Activated naive CD8-positive, alpha-beta T cell (primary cell): ENCODE results near the gene PATJ.
"Not testable (repeated sequence)": the region's sequence is repeated elsewhere in the genome, so short reads cannot be mapped to it uniquely, and the experiment has no call there.

ENCODE experiments used
- H3K27ac Mint-ChIP-seq: one replicate; pipeline ENCODE4 v1.8.0; 2021; ENCODE audit warnings: mixed read lengths
- H3K27me3 Mint-ChIP-seq: one replicate; pipeline ENCODE4 v1.8.0; 2021; ENCODE audit warnings: mixed read lengths
- H3K36me3 Mint-ChIP-seq: one replicate; pipeline ENCODE4 v1.8.0; 2021; ENCODE audit warnings: mixed read lengths
- H3K4me1 Mint-ChIP-seq: one replicate; pipeline ENCODE4 v1.8.0; 2021; ENCODE audit warnings: low read depth, mixed read lengths
- H3K4me3 Mint-ChIP-seq: one replicate; pipeline ENCODE4 v1.8.0; 2021; ENCODE audit warnings: mild to moderate bottlenecking, mixed read lengths
- H3K9me3 Mint-ChIP-seq: one replicate; pipeline ENCODE4 v1.8.0; 2021; ENCODE audit warnings: low read depth, mixed read lengths

The PATJ gene

DNA sequence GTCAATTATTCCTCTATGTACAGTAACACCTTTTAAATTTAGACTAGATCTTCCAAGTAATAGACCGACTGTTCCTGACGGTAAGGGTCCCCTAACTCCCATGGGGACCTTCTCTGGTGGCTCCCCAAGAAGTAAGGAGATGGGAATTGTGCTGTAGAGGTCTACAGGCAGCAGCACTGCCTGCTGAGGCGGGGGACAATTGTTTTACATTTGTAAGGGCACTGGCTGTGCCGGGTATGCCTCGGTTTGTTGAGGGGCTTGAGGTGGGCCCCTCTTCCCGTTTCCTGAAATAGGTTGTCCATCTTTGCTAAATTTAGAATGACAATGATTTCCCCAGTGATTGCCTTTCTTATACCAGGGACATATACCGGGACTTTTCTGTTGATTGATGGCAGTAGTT, 439.3 kb downstream of the PATJ start:
- Mint-ChIP-seq H3K27me3 (peaks cover 1% of the 10 kb centered on the region), H3K27ac (no peak overlapping the region), H3K9me3 (no peaks in the 10 kb centered on the region), H3K4me3 (no peak overlapping the region), H3K36me3 (no peaks in the 10 kb centered on the region), H3K4me1 (no peaks in the 10 kb centered on the region)

DNA sequence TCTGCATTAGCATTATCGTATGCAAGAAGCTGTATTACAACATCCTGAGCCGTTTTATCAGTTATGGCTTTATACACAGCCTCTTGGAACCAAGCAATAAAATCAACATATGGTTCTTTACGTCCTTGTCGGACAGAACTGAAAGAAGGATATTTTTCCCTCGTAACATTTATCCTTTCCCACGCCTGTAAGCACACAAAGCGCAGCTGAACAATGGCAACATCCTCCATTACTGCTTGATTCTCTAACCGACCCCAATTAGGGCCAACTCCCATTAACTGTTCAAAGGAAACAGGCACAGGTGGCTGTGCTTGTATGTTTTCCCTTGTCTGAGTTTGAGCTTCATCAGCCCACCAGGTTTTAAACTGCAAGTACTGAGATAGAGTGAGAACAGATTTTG, 439.9 kb downstream of the PATJ start:
- H3K27ac Mint-ChIP-seq, H3K9me3 Mint-ChIP-seq, H3K4me3 Mint-ChIP-seq, H3K27me3 Mint-ChIP-seq, H3K36me3 Mint-ChIP-seq, H3K4me1 Mint-ChIP-seq: not testable (repeated sequence)

DNA sequence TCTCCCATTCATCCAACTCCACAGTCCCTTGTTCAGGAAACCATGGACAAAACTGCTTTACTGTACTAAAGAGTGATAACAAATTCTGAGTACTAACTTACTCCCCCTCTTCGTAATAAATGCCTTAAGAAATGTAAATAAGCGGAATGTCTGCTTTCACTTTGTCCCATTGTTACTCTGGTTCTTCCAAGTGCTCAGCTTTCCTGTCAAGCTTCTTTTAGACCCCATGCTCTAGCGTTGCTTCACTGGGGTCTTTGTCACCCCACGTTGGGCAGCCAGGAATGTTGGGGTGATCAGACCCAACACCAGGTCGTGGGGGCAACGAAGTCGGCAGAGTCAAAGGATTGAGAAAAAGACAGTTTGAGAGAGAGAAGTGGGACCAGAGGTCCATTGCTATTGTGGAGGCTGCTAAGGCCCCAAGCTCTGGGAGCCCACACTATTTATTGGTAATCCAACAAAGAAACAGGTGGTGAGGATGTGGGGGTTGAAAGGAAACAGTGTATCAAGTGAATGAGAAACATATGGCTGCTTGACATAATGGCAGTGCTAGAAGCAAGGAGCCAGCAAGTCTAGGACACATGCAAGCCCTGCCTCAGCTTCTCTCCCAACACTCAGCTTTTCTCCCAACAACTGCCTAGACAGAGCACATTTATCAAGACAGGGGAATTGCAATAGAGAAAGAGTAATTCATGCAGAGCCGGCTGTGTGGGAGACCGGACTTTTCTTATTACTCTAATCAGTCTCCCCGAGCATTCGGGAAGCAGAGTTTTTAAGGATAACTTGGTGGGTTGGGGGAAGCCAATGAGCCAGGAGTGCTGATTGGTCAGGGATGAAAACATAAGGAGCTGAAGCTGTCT, 441.1 kb downstream of the PATJ start:
- H3K27me3 Mint-ChIP-seq, H3K4me3 Mint-ChIP-seq, H3K4me1 Mint-ChIP-seq, H3K9me3 Mint-ChIP-seq, H3K36me3 Mint-ChIP-seq, H3K27ac Mint-ChIP-seq: not testable (repeated sequence)

DNA sequence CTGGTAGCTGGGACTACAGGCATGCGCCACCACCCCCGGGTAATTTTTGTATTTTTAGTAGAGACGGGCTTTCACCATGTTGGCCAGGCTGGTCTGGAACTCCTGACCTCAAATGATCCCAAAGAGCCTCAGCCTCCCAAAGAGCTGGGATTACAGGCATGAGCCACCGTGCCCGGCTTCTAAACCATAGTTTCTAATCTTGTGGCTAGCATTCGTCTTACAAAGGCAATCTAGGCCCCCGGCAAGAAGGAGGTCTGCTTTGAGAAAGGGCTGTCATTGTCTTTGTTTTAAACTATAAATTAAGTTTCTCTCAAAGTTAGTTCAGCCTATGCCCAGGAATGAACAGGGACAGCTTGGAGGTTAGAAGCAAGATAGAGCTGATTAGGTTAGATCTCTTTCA, 442.1 kb downstream of the PATJ start:
- Mint-ChIP-seq H3K36me3 (no peaks in the 10 kb centered on the region), H3K4me1 (no peaks in the 10 kb centered on the region), H3K4me3 (no peak overlapping the region), H3K27ac (no peak overlapping the region), H3K9me3 (no peaks in the 10 kb centered on the region), H3K27me3 (peaks cover 1% of the 10 kb centered on the region)

DNA sequence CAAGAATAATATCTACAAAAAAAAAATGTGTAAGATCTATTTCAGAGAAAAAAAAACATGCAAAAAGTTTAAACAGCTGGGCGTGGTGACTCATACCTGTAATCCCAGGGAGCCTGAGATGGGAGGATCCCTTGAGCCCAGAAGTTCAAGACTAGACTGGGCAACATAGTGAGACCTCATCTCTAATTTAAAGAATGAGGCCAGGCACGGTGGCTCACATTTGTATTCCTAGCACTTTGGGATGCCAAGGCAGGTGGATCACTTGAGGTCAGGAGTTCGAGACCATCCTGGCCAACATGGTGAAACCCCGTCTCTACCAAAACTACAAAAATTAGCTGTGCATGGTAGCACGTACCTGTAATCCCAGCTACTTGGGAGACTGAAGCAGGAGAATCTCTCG, 443.0 kb downstream of the PATJ start:
- not testable (repeated sequence) for H3K4me3 Mint-ChIP-seq, H3K9me3 Mint-ChIP-seq, H3K4me1 Mint-ChIP-seq, H3K36me3 Mint-ChIP-seq, H3K27ac Mint-ChIP-seq, H3K27me3 Mint-ChIP-seq

DNA sequence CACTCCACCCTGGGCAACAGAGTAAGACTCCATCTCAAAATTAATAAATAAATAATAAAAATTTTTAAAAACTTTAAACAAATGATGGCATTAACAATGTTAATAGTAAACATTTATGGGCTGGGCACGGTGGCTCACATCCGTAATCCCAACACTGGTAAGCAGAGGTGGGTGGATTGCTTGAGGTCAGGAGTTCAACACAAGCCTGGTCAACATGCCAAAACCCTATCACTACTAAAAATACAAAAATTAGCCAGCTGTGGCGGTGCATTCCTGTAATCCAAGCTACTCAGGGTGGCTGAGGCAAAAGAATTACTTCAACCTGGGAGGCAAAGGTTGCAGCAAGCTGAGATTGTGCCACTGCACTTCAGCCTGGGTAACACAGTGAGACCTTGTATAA, 443.4 kb downstream of the PATJ start:
- Mint-ChIP-seq H3K4me1 (no peaks in the 10 kb centered on the region), H3K9me3 (no peaks in the 10 kb centered on the region), H3K27ac (no peak overlapping the region), H3K4me3 (no peak overlapping the region), H3K27me3 (peaks cover 1% of the 10 kb centered on the region), H3K36me3 (no peaks in the 10 kb centered on the region)

DNA sequence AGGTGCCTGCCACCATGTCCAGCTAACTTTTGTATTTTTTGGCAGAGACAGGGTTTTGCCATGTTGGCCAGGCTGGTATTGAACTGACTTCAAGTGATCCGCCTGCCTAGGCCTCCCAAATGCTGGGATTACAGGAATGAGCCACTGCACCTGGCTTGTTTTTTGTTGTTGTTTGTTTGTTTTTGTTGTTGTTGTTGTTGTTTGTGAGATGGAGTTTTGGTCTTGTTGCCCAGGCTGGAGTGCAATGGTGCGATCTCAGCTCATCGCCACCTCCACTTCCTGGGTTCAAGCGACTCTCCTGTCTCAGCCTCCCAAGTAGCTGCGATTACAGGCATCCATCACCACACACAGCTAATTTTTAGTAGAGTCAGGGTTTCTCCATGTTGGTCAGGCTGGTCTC, 445.3 kb downstream of the PATJ start:
- Mint-ChIP-seq H3K4me1 (no peaks in the 10 kb centered on the region), H3K9me3 (no peaks in the 10 kb centered on the region), H3K27ac (no peak overlapping the region), H3K4me3 (no peak overlapping the region), H3K27me3 (peaks cover 1% of the 10 kb centered on the region), H3K36me3 (no peaks in the 10 kb centered on the region)

DNA sequence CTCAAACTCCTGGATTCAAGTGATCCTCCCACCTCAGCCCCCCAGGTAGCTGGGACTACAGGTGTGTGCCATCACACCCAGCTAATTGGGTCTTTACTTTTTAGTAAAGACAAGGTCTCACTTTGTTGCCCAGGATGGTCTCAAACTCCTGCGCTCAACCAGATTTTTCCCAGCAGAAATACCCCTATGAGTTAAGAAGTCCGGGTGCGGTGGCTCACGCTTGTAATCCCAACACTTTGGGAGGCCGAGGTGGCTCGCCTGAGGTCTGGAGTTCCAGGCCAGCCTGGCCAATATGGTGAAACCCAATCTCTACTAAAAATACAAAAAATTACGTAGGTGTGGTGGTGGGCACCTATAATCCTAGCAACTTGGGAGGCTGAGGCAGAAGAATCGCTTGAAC, 445.8 kb downstream of the PATJ start:
- Mint-ChIP-seq H3K9me3 (no peaks in the 10 kb centered on the region), H3K36me3 (no peaks in the 10 kb centered on the region), H3K27ac (no peak overlapping the region), H3K4me1 (no peaks in the 10 kb centered on the region), H3K27me3 (peaks cover 1% of the 10 kb centered on the region), H3K4me3 (no peak overlapping the region)

DNA sequence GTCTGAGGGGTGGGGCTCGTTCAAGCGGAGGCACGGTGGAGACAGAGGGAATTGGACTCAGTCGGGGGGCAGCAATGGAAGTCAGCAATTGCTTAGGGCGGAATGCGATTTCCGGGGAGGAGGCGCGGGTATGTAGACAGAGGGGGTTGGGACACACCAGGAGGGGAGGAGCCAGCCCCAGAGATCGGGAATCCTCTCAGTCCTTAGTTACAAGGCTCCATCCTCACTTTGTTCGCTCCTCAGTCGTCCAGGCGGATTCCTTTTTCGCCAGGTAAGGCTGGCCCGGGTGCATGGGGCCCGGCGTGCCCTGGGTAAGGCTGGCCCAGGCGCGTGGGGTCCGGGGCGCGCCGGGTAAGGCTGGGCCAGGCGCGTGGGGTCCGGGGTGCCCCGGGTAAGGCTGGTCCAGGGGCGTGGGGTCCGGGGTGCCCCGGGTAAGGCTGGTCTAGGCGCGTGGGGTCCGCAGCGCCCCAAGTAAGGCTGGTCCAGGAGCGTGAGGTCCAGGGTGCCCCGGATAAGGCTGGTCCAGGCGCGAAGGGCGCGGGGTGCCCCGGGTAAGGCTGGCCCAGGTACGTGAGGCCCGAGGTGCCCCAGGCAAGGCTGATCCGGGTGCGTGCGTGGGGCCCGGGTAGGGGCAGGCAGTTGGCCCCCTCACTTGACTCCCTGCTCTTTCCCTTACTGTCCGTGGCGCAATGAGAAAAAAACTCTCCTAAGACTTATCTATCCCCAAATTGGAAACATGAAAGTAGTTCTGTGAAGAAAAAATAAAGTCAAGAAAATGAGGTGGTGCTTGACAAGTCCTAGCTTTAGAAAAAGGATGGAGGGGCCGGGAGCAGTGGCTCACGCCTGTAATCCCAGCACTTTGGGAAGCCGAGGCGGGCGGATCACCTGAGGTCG, 452.6 kb downstream of the PATJ start, which contains the start of gene L1TD1:
Gene L1TD1, plus strand, starts transcription at position 199 of the 894 bp plus-strand sequence. CDS start 11,780 bp downstream, outside the sequence.
- H3K9me3 Mint-ChIP-seq, result no peaks in the 10 kb centered on the region
- H3K4me3 Mint-ChIP-seq, result peak within 1 kb of the TSS; percentile 21
- no peaks in the 10 kb centered on the region for H3K36me3 Mint-ChIP-seq
- peaks cover 19% of the 10 kb centered on the region for H3K27me3 Mint-ChIP-seq
- no peak within 1 kb of the TSS for H3K27ac Mint-ChIP-seq
- peaks cover 11% of the 10 kb centered on the region for H3K4me1 Mint-ChIP-seq

DNA sequence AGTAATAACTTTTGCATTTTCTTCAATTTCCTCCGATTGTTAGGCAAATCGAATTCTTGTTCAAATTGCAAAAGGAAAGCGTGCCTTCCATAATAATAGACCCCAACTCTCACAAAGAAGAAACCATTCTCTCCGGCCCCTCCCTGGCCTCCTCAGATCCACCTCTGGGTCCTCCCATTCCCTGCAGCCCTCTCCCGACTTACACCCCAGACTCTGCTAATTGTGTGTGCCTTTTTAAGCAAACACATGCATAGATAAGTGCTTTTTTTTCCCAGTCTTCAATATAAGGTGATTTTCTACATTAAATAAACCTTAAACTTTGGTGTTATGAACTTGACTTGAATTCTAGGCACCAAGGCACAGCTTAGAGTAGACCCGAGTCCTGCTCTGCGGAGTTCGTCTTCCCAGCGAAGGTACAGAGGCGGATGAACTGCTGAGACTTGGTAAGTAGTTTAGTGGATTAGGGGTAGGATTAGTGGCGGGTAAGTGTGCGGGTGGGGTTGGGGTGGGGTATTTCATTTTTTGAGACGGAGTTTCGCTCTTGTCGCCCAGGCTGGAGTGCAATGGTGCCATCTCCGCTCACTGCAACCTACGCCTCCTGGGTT, 453.9 kb downstream of the PATJ start:
- H3K9me3 Mint-ChIP-seq, result no peaks in the 10 kb centered on the region
- no peaks in the 10 kb centered on the region for H3K36me3 Mint-ChIP-seq
- no peak overlapping the region for H3K27ac Mint-ChIP-seq
- H3K27me3 Mint-ChIP-seq, result peaks cover 19% of the 10 kb centered on the region
- H3K4me1 Mint-ChIP-seq, result peaks cover 11% of the 10 kb centered on the region
- peak overlapping the region; percentile 43 for H3K4me3 Mint-ChIP-seq

DNA sequence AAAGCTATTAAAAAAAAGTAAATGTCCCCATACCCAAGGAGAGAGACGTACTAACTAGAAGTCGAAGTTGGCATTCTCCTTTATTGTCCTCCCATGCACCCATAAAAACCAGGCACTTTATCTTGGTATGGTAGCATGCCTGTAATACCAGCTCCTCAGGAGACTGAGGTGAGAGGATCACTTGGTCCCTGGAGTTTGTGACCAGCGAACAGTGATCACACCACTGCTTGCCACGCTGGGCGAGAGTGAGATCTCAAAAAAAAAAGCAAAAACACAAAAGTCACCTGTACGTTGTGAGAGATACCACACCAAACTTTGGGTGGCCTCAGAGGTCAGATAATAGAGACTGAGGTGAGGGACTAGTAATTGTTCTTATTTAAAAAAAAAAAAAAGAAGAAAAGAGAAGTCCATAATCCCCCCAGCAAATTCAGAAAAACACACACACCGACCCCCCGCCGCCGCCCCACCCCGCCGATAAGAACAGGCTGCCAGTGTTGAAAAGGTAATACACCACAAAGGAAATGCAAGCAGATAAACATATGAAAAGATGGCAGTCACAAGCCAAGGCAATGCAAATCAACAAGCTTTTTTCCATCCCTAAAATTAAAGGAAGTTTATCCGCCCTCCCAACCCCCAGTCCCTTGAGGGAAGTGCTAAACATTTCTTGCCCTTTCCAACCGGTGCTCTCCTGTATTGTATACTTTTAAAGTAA, 455.9 kb downstream of the PATJ start:
- no peaks in the 10 kb centered on the region for H3K9me3 Mint-ChIP-seq

DNA sequence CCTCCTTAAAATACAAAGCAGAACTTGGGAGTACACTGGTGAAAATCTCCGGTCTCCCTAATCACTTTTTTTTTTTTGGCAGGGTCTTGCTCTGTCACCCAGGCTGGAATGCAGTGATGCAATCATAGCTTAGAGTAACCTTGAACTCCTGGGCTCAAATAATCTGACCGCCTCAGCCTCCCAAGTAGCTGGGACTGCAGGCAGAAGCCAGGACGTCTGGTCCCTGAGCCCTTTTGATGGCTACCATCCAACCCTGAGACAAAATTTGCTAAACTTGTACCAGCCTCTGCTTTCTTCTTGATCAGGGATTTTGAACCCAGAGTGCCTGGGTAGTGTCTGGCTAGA, 456.5 kb downstream of the PATJ start:
- H3K36me3 Mint-ChIP-seq, result no peaks in the 10 kb centered on the region
- H3K4me1 Mint-ChIP-seq, result peaks cover 11% of the 10 kb centered on the region
- peaks cover 17% of the 10 kb centered on the region for H3K27me3 Mint-ChIP-seq
- H3K4me3 Mint-ChIP-seq, result no peak overlapping the region
- no peaks in the 10 kb centered on the region for H3K9me3 Mint-ChIP-seq
- no peak overlapping the region for H3K27ac Mint-ChIP-seq

More for the DNA sequence above, 455.9 kb downstream of the PATJ start:
- Mint-ChIP-seq H3K4me3 (no peak overlapping the region), H3K27ac (no peak overlapping the region), H3K4me1 (peaks cover 11% of the 10 kb centered on the region), H3K27me3 (peaks cover 19% of the 10 kb centered on the region), H3K36me3 (no peaks in the 10 kb centered on the region)

DNA sequence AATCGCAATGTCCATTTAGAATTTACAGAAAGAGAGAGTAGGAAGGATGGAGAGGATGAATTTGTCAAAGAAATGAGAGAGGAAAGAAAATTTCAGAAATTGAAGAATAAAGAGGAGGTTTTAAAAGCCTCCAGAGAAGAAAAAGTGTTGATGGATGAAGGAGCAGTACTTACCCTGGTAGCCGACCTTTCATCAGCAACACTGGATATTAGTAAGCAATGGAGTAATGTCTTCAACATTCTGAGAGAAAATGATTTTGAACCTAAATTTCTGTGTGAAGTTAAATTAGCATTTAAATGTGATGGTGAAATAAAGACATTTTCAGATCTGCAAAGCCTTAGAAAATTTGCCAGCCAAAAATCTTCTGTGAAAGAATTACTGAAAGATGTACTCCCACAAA, 464.9 kb downstream of the PATJ start:
- Mint-ChIP-seq H3K36me3 (peaks cover 4% of the 10 kb centered on the region), H3K27ac (no peak overlapping the region), H3K4me1 (no peaks in the 10 kb centered on the region), H3K4me3 (no peak overlapping the region), H3K9me3 (peaks cover 12% of the 10 kb centered on the region), H3K27me3 (no peaks in the 10 kb centered on the region)

DNA sequence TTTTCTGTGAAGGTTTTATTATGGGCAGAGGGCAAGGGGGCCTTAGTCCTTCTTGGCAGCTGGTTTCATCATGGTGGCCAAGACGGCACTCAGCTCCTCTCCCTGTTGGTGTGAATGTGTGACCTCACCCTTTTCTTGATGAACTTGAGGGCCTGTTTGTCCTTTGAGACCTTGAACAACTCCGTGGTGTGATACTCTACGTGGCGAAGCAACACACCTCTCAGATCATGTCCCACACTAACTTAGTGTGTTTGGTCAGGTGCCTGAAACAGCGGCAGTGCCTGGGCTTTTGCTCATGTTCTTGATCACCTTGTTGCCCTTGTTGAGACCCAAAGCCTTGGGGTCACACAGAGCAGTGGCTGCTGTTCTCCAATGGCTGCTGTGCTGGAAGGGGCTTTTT, 465.8 kb downstream of the PATJ start:
- Mint-ChIP-seq H3K36me3 (peaks cover 4% of the 10 kb centered on the region), H3K4me3 (no peak overlapping the region), H3K9me3 (peaks cover 12% of the 10 kb centered on the region), H3K27ac (no peak overlapping the region), H3K27me3 (no peaks in the 10 kb centered on the region), H3K4me1 (no peaks in the 10 kb centered on the region)

DNA sequence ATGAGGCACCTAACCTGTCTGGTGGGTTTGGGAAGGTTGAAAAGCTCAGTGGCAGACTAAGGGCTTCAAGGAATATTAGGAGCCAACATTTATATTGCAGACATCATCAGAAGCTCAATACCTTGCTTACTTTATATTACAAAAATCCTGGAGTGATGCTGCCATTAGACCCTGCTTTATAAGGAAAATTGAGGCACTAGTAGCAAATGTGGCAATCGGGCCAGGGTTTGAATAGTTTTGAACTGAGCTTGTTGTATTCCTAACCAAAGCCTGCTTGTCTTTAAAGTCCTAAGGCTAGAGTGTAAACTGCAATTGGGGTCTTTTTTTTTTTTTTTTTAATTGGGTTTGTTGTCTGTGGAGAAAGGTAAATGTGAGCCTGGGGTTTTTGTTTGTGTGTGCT, 466.7 kb downstream of the PATJ start:
- peaks cover 12% of the 10 kb centered on the region for H3K9me3 Mint-ChIP-seq
- H3K27me3 Mint-ChIP-seq, result no peaks in the 10 kb centered on the region
- H3K27ac Mint-ChIP-seq, result no peak overlapping the region
- H3K4me3 Mint-ChIP-seq, result no peak overlapping the region
- H3K36me3 Mint-ChIP-seq, result peaks cover 4% of the 10 kb centered on the region
- H3K4me1 Mint-ChIP-seq, result no peaks in the 10 kb centered on the region
